HG03565 (cell line): ENCODE results near the gene MYPOP.
"Not testable (repeated sequence)": the region's sequence is repeated elsewhere in the genome, so short reads cannot be mapped to it uniquely, and the experiment has no call there.

Source experiments
- ATAC-seq: cut with Tn5 transposase; IDR thresholded peaks from one replicate; pipeline ENCODE4 v1.9.1; 2021; ENCODE audit warnings: mild to moderate bottlenecking, moderate library complexity; ENCODE audit not compliant: unreplicated experiment

The MYPOP gene

DNA sequence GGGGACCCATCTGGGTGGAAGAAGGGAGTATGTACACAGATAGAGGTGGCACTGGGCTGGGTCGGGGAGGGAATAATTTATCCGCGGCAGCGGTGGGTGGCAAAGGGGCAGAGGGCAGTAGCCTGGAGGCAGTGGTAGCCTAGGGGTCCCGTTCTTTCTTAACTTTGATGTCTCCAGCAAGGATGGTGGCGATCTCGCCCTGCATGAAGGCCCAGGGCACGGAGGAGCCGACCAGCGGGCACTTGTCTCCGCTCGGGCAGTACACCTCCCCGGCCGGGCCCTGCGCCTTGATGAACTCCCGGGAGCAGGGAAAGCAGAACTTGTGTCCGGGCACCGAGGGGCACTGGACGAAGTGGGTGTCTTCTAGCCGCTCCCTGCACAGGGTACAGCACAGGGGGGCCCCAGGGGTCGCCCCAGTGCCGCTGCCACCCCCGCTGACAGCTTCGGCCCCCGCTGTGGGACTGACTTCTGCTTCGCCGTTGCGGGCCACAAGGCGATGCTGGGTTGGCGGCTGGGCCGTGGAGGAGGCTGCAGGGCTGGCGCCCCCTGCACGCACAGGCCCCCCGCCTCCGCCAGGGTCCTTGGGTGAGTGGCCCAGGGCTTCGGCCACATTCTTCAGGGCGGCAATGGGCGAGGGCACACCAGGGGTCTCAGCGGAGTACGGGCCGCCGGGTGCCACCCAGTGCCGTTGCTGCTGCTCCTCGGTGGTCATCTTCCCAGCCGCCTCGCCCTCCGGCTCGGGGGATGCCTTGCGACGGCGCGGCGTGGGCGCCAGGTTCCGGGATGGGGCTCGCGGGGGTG, 18.3 kb downstream of the MYPOP start:
- no peak for ATAC-seq

DNA sequence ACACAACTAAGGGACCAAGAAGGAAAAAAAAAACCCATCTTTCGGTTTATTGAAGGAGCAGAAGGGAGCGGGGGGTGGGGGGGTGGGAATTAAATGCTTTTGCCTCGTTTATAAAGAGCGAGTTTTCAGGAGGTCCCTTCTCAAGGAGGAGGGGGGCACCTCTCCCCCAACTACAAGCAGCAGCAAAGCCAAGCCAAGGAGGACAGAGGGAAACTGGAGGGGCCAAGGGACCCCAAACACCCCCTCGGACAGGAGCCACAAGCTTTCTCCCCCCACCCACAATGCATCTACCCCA, 18.9 kb downstream of the MYPOP start:
- no peak for ATAC-seq

- ATAC-seq, result peak; percentile 34
These were observed 19.5 kb downstream of the MYPOP start for GRCh38 chr19:45882652-45883585.

DNA sequence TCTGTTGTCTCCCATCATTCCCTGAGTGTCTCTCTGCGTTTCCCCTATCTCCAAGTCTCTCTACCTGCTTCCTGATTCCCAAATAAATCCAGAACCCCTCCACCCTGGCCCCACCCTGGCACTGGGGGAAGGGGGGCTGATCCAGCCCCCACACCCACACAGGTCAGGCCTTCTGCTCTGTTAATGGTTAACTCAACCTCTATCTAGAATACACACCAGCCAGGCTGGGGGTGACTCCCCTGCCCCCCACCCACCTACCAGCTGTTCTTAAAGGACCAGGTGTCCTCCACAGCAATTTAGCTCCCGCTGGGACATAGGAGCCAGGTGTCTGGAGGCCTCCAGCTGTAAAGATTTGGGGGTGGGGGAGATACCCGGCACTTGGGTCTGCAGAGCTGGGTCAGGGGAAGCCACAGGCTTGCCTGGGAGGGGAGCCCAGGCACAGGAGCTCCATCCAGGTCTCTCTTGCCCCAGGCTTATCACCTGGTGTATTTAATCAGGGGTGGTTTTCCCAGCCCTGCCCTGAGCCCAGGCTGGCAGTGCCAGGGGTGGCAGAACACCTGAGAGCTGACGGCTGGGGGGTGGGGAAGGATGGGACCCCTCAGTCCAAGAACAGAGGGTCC, 20.4 kb downstream of the MYPOP start:
- ATAC-seq, result no peak

DNA sequence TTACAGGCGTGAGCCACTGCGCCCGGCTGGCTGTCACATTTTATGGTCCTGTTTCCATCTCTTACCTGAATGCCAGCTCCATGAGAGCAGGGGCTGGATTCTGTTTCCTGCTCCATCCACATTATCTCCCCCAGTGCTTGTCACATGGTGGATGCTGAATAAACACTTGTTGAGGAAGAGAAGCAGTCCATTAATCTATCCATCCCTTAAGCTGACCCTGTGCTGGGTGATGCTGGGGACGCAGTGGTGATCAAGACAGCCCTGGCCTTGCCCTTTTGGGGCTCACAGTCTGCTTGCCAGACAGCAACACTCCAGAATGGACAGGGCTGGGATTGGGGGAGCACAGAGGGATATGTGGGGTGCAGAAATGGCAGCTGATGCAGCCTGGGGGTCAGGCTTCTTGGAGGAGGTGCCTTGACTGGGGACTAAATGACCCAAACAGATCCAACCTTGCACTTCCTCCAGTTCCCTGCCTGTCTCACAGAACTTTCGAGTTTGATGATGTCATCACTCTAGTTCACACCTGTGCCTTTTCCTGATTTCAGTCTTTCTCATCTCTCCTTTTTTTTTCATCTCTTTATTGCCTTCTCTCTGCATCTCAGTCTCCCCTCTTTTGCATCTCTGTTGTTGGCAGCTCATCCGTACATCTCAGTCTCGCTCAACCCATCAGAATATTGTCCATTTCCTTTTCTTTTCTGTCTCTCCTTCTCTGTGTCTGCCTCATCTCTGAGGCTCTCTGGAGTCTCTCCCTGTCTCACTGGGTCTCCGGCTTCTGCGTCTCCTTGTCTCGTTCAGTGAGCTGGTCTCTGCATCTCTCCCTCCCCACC, 21.1 kb downstream of the MYPOP start:
- no peak for ATAC-seq

DNA sequence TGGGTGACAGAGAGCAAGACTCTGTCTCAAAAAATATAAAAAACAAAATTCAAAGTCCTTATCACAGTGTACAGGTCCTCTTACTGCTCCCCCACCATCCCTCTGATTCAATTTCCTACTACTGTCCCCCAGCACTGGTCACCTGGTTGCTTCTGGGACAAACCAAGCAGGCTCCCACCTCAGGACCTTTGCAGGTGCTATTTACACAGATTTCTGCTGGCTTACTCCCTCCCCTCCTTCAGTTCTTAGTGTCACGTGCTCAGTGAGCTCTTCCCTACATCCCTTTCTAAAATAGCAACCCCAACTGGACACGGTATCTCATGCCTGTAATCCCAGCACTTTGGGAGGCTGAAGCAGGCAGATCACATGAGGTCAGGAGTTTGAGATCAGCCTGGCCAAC, 22.4 kb downstream of the MYPOP start:
- ATAC-seq, result no peak

- no peak for ATAC-seq
These were observed 23.4 kb downstream of the MYPOP start for GRCh38 chr19:45879055-45879454.

DNA sequence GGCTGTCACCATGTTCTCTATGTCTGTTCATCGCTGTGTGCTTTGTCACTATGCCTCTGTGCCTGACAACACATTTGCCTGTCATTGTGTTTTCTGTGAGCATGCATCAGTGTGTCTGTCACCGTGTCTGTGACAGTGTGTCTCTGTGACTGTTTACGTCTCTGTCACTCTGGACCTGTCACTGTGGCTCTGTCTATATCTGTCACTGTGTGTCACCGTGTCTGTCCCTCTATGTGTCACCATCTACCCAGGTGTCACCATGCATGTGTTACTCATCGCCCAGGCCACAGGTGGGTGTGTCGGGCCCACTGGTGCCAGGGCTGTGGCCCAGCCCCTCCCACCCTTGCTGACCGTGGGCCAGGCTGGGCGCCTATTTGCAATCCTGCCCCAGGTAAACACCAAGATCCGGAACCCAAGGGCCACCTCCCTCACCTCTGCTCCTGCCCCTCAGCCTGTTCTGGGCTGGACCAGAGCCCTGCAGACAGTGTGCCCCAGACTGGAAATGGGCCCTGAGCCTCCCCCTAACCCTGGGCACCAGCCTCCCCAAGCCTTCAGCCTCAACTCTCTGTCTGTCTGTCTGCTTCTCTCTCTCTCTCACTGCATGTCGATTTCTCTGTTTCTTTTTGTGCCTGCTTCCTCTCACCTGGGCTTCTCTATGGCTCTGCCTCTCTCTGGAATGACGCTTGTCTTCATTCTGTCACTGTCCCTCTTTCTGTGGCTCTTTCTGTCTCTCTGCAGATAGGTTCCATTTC, 24.2 kb downstream of the MYPOP start:
- ATAC-seq, result no peak

DNA sequence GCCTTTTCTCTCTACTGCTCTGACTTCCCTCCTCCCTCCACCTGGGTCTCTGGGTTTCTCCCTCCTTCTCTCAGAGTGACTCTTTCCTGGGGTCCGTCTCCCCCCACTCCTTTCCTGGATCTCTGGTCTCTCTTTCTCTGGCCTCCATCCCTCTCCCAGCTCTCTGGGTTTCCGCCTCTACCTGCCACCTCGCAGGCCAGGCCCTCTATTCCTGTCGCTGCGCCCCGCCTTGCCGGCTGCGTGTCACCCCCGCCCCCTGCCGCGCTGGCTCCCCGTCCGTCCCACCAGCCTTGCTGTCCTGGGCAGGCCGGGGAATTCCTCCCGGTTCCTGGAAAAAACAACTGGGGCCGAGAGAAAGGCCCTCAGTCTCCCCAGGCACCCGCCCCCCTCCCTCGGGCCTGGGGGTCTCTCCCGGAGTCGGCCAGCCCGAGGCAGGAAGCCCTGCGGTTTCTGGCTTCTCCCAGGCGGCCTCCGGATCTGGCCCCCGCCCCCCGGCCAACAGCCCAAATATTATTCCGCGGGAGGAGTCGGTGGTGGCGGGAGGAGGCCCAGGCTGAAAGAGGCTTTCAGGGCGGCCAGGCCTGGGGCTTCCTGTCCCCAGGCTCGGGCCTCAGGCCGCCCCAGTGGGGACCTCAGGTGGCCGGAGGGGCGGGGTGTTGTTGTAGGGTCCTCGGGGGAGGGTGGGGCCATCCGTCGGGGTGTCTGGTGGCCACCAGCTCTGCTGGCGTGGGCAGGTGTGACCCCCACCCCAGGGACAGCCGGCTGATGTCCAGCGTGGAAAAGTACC, 25.8 kb downstream of the MYPOP start:
- ATAC-seq, result no peak

DNA sequence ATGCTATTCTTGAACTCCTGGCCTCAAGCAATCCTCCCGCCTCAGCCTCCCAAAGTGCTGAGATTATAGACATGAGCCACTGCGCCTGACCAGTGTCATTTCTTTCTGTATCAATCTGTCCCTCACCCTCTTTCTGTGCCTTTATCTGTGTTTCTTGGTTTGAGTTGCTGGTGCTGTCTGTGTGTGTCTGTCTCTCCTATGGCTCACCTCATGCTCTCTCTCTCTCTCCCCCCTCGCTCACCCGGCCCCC, 26.3 kb downstream of the MYPOP start:
- no peak for ATAC-seq

- no peak for ATAC-seq
These were observed 27.8 kb downstream of the MYPOP start for GRCh38 chr19:45874620-45874966.

DNA sequence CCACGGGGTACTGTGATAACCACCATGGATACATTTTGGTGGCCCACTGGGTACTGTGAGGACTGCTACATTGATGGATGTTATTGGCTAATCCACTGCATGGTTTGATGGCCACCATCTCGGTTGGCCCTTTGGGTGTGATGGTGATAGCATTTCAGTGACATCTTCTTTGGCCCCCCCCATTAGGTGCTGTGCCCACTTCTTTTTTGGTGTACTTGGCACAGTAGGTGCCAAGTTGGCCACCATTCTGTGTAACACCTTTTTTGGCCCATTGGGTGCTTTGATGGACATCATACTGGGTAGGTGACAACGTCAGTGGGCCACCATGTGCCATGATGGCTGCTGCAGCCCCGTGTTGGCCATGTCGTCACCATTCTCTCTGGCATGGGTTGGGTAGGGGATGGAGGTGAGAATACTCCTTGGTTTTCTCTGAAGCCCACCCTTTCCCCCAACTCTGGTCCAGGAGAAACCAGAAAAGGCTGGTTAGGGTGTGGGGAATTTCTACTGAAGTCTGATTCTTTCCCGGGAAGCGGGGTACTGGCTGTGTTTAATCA, 29.1 kb downstream of the MYPOP start:
- no peak for ATAC-seq

DNA sequence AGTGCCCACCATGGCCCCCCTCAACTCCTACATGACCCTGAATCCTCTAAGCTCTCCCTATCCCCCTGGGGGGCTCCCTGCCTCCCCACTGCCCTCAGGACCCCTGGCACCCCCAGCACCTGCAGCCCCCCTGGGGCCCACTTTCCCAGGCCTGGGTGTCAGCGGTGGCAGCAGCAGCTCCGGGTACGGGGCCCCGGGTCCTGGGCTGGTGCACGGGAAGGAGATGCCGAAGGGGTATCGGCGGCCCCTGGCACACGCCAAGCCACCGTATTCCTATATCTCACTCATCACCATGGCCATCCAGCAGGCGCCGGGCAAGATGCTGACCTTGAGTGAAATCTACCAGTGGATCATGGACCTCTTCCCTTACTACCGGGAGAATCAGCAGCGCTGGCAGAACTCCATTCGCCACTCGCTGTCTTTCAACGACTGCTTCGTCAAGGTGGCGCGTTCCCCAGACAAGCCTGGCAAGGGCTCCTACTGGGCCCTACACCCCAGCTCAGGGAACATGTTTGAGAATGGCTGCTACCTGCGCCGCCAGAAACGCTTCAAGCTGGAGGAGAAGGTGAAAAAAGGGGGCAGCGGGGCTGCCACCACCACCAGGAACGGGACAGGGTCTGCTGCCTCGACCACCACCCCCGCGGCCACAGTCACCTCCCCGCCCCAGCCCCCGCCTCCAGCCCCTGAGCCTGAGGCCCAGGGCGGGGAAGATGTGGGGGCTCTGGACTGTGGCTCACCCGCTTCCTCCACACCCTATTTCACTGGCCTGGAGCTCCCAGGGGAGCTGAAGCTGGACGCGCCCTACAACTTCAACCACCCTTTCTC, 30.1 kb downstream of the MYPOP start:
- ATAC-seq, result no peak

DNA sequence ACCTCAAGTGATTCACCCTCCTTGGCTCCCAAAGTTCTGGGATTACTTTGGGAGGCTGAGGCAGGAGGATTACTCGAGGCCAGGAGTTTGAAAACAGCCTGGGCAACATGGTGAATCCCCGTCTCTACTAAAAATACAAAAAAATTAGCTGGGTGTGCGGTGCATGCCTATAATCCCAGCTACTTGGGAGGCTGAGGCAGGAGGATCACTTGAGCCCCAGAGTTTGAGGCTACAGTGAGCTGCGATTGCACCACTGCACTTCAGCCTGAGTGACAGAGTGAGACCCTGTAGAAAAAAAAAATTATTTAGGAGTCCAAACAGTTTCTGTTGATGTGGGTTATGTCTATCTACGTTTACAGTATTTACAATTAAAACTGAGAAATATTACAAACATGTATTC, 31.6 kb downstream of the MYPOP start:
- ATAC-seq, result no peak

- not testable (repeated sequence) for ATAC-seq
These were observed 35.2 kb downstream of the MYPOP start for GRCh38 chr19:45867241-45867640.

DNA sequence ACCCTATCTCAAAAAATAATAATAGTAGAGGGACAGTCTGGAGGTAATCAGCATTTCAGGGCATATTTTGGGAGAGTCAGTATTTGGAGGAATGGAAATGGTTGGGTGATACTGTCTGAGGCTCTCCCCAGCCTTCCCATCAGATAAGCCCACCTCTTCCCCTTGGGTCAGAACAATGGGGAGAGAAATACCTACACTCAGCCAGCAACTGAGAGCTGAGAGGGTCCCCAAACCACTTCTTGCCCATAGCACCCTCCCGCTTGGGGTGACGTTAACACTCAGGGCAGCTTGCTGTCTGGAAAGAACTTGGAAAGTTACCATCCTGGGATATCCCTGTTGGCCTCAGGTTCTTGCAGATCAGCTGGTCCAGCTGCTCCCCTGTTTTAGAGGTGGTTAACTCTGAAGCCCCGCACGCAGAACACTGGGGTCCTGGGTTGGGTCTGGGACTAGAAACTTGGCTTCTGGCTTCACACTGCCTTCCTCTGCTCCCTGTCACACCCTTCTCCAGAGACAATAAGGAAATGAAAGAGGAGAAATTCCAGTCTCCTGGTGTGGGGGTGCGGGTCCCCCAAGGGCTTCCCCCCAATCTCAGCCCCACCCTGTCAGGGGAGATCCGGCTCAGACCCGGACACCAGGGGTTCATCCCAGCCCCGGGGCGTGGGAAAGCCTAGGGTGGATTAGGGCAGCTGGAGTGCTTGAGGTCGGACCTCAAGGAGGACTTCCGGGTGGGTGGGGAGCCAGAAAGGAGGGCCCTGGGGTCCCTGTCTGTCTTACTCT, 35.8 kb downstream of the MYPOP start:
- no peak for ATAC-seq

- no peak for ATAC-seq
These were observed 37.0 kb downstream of the MYPOP start for GRCh38 chr19:45865269-45865948.
